ENCODE results near the gene VWA3B. TPM values are rescaled to one million over a fixed set of nuclear protein-coding genes. Genes with fewer than 3 reads are reported as not detected.
"Not testable (repeated sequence)": the region's sequence is repeated elsewhere in the genome, so short reads cannot be mapped to it uniquely, and the experiment has no call there.

The VWA3B gene
- total RNA-seq (2014; rRNA removed; shearing (Covaris generic); ENCODE audit: low replicate concordance) = not detected in 2 replicates

- Histone ChIP-seq H3K27ac (ENCODE audit: low read length) (no peak within 1 kb of the TSS), H3K4me1 (ENCODE audit: low read length) (peaks cover 35% of the 10 kb centered on the region), H3K36me3 (ENCODE audit: insufficient read depth, low read length) (no peaks in the 10 kb centered on the region), H3K9ac (ENCODE audit: low read length) (peak within 1 kb of the TSS; percentile 35), H3K27me3 (ENCODE audit: low read length) (no peaks in the 10 kb centered on the region), H3K4me2 (ENCODE audit: low read depth, low read length, poor library complexity, severe bottlenecking) (peak within 1 kb of the TSS; percentile 99), H3K4me3 (ENCODE audit: low read length) (peak within 1 kb of the TSS; percentile 67), H3K9me2 (replicated peaks; ENCODE audit: insufficient read depth, low read length) (no peaks in the 10 kb centered on the region), H2AFZ (ENCODE audit: low read length) (peak within 1 kb of the TSS; percentile 74), H3K79me2 (ENCODE audit: low read length) (no peaks in the 10 kb centered on the region), H4K20me1 (ENCODE audit: insufficient read depth, low read depth, low read length) (no peaks in the 10 kb centered on the region), H3K9me3 (ENCODE audit: low read length) (no peaks in the 10 kb centered on the region)
- DNase-seq = peak; percentile 91
These were observed at the start of gene VWA3B for GRCh38 chr2:98086491-98087446. TSS of gene VWA3B (plus strand) at chr2:98087167. CDS start at chr2:98093093, 5,926 bp downstream.

GRCh38 chr2:98037206-98037605, 49.8 kb upstream of the VWA3B start:
- Histone ChIP-seq H3K9ac (ENCODE audit: low read length) (no peak overlapping the region), H3K4me2 (ENCODE audit: low read depth, low read length, poor library complexity, severe bottlenecking) (no peak overlapping the region)

GRCh38 chr2:98037666-98038336, 49.2 kb upstream of the VWA3B start:
- H3K4me1 ChIP-seq (ENCODE audit: low read length) = peaks cover 34% of the 10 kb centered on the region
- H3K9ac ChIP-seq (ENCODE audit: low read length) = no peak overlapping the region
- no peak for DNase-seq
- no peaks in the 10 kb centered on the region for H4K20me1 ChIP-seq (ENCODE audit: insufficient read depth, low read depth, low read length)
- H3K27ac ChIP-seq (ENCODE audit: low read length) = no peak overlapping the region
- H3K4me3 ChIP-seq (ENCODE audit: low read length) = no peak overlapping the region
- no peaks in the 10 kb centered on the region for H3K27me3 ChIP-seq (ENCODE audit: low read length)
- no peaks in the 10 kb centered on the region for H3K9me2 ChIP-seq (replicated peaks; ENCODE audit: insufficient read depth, low read length)
- H3K79me2 ChIP-seq (ENCODE audit: low read length) = no peaks in the 10 kb centered on the region
- no peaks in the 10 kb centered on the region for H3K36me3 ChIP-seq (ENCODE audit: insufficient read depth, low read length)
- no peak overlapping the region for H2AFZ ChIP-seq (ENCODE audit: low read length)
- no peaks in the 10 kb centered on the region for H3K9me3 ChIP-seq (ENCODE audit: low read length)
- no peak overlapping the region for H3K4me2 ChIP-seq (ENCODE audit: low read depth, low read length, poor library complexity, severe bottlenecking)

More at GRCh38 chr2:98037206-98037605, 49.8 kb upstream of the VWA3B start:
- Histone ChIP-seq H3K4me1 (ENCODE audit: low read length) (peaks cover 40% of the 10 kb centered on the region), H3K4me3 (ENCODE audit: low read length) (no peak overlapping the region), H3K9me2 (replicated peaks; ENCODE audit: insufficient read depth, low read length) (no peaks in the 10 kb centered on the region), H4K20me1 (ENCODE audit: insufficient read depth, low read depth, low read length) (no peaks in the 10 kb centered on the region), H3K79me2 (ENCODE audit: low read length) (no peaks in the 10 kb centered on the region), H3K9me3 (ENCODE audit: low read length) (no peaks in the 10 kb centered on the region), H2AFZ (ENCODE audit: low read length) (no peak overlapping the region), H3K36me3 (ENCODE audit: insufficient read depth, low read length) (no peaks in the 10 kb centered on the region), H3K27me3 (ENCODE audit: low read length) (no peaks in the 10 kb centered on the region), H3K27ac (ENCODE audit: low read length) (no peak overlapping the region)
- DNase-seq = no peak

- H3K4me1 ChIP-seq (ENCODE audit: low read length) = peaks cover 32% of the 10 kb centered on the region
- peak overlapping the region; percentile 32; the same call in 1 of the 2 replicates for H3K4me3 ChIP-seq (ENCODE audit: low read length)
- no peaks in the 10 kb centered on the region for H3K36me3 ChIP-seq (ENCODE audit: insufficient read depth, low read length)
- no peaks in the 10 kb centered on the region for H3K9me3 ChIP-seq (ENCODE audit: low read length)
- DNase-seq = peak; percentile 85
- H4K20me1 ChIP-seq (ENCODE audit: insufficient read depth, low read depth, low read length) = no peaks in the 10 kb centered on the region
- peak overlapping the region; percentile 64 for H3K4me2 ChIP-seq (ENCODE audit: low read depth, low read length, poor library complexity, severe bottlenecking)
- H3K27me3 ChIP-seq (ENCODE audit: low read length) = no peaks in the 10 kb centered on the region
- H3K27ac ChIP-seq (ENCODE audit: low read length) = peak overlapping the region; percentile 67
- no peaks in the 10 kb centered on the region for H3K79me2 ChIP-seq (ENCODE audit: low read length)
- no peaks in the 10 kb centered on the region for H3K9me2 ChIP-seq (replicated peaks; ENCODE audit: insufficient read depth, low read length)
- H3K9ac ChIP-seq (ENCODE audit: low read length) = peak overlapping the region; percentile 12; the same call in 1 of the 2 replicates
- 0 out of 2 replicates have a peak overlapping the region, but pooled peaks have one; percentile 9 for H2AFZ ChIP-seq (ENCODE audit: low read length)
These were observed 47.7 kb upstream of the VWA3B start for GRCh38 chr2:98039085-98039756.

GRCh38 chr2:98040331-98040939, 46.5 kb upstream of the VWA3B start:
- H3K36me3 ChIP-seq (ENCODE audit: insufficient read depth, low read length) = no peaks in the 10 kb centered on the region
- peaks cover 32% of the 10 kb centered on the region for H3K4me1 ChIP-seq (ENCODE audit: low read length)
- no peaks in the 10 kb centered on the region for H3K27me3 ChIP-seq (ENCODE audit: low read length)
- H3K4me2 ChIP-seq (ENCODE audit: low read depth, low read length, poor library complexity, severe bottlenecking) = peak overlapping the region; percentile 64
- no peaks in the 10 kb centered on the region for H3K9me3 ChIP-seq (ENCODE audit: low read length)
- H3K27ac ChIP-seq (ENCODE audit: low read length) = no peak overlapping the region
- H2AFZ ChIP-seq (ENCODE audit: low read length) = no peak overlapping the region
- H3K9me2 ChIP-seq (replicated peaks; ENCODE audit: insufficient read depth, low read length) = no peaks in the 10 kb centered on the region
- no peak overlapping the region for H3K4me3 ChIP-seq (ENCODE audit: low read length)
- no peaks in the 10 kb centered on the region for H4K20me1 ChIP-seq (ENCODE audit: insufficient read depth, low read depth, low read length)
- no peak for DNase-seq
- peak overlapping the region; percentile 12; the same call in 1 of the 2 replicates for H3K9ac ChIP-seq (ENCODE audit: low read length)
- H3K79me2 ChIP-seq (ENCODE audit: low read length) = no peaks in the 10 kb centered on the region

GRCh38 chr2:98043101-98043500, 43.9 kb upstream of the VWA3B start:
- no peaks in the 10 kb centered on the region for H3K9me3 ChIP-seq (ENCODE audit: low read length)
- peaks cover 21% of the 10 kb centered on the region for H3K4me1 ChIP-seq (ENCODE audit: low read length)
- H4K20me1 ChIP-seq (ENCODE audit: insufficient read depth, low read depth, low read length) = no peaks in the 10 kb centered on the region
- H3K79me2 ChIP-seq (ENCODE audit: low read length) = no peaks in the 10 kb centered on the region
- DNase-seq = no peak
- no peak overlapping the region for H2AFZ ChIP-seq (ENCODE audit: low read length)
- no peak overlapping the region for H3K27ac ChIP-seq (ENCODE audit: low read length)
- H3K4me3 ChIP-seq (ENCODE audit: low read length) = no peak overlapping the region
- no peaks in the 10 kb centered on the region for H3K27me3 ChIP-seq (ENCODE audit: low read length)
- H3K4me2 ChIP-seq (ENCODE audit: low read depth, low read length, poor library complexity, severe bottlenecking) = no peak overlapping the region
- H3K9ac ChIP-seq (ENCODE audit: low read length) = no peak overlapping the region
- H3K9me2 ChIP-seq (replicated peaks; ENCODE audit: insufficient read depth, low read length) = no peaks in the 10 kb centered on the region
- no peaks in the 10 kb centered on the region for H3K36me3 ChIP-seq (ENCODE audit: insufficient read depth, low read length)

GRCh38 chr2:98044730-98045129, 42.2 kb upstream of the VWA3B start:
- not testable (repeated sequence) for H3K9me2 ChIP-seq (replicated peaks; ENCODE audit: insufficient read depth, low read length); H3K36me3 ChIP-seq (ENCODE audit: insufficient read depth, low read length); DNase-seq; H3K4me1 ChIP-seq (ENCODE audit: low read length); H3K79me2 ChIP-seq (ENCODE audit: low read length); H3K27ac ChIP-seq (ENCODE audit: low read length); H2AFZ ChIP-seq (ENCODE audit: low read length); H4K20me1 ChIP-seq (ENCODE audit: insufficient read depth, low read depth, low read length); H3K4me3 ChIP-seq (ENCODE audit: low read length); H3K4me2 ChIP-seq (ENCODE audit: low read depth, low read length, poor library complexity, severe bottlenecking); H3K9ac ChIP-seq (ENCODE audit: low read length); H3K27me3 ChIP-seq (ENCODE audit: low read length); H3K9me3 ChIP-seq (ENCODE audit: low read length)

Measured in Karpas-422 (cell line).